HCT116 (cell line): Measurements from ENCODE around the gene PTCD1. TPM values are rescaled to one million over a fixed set of nuclear protein-coding genes. Genes with fewer than 3 reads are reported as not detected.
A peak's percentile ranks its signal among the peaks of the same experiment; 100 is the strongest.

Experiments used
- ATAC-seq: fragments of 200-7000 bp; cut with Tn5 transposase; 2 replicates; pipeline ENCODE4 v1.9.1; 2020; ENCODE audit warnings: mild to moderate bottlenecking, moderate library complexity
- BruUV-seq: library from RNA; stranded (reverse); fragments of 400-500 nt; replicated peaks from 2 replicates; lab custom pipeline; 2021; lab: Mats Ljungman, UMichigan
- CTCF ChIA-PET: fragments of 300-600 bp; sonication (Branson Sonifier 250); formaldehyde crosslinking; loops from one replicate; lab custom pipeline; 2021; ENCODE audit warnings: antibody characterized with exemption; lab: Charles Lee
- POLR2A ChIA-PET: fragments of 300-600, 350-600 bp; sonication (Branson Sonifier 250); formaldehyde crosslinking; loops from one replicate; lab custom pipeline; 2021; ENCODE audit warnings: antibody characterized with exemption; lab: Charles Lee
- RAD21 ChIA-PET, 2 experiments: fragments of 300-600 bp; sonication (Branson Sonifier 250); formaldehyde crosslinking; loops; one replicate each; lab custom pipeline; 2023; ENCODE audit warnings: low total read pairs in 2 of 2; ENCODE audit not compliant: uncharacterized antibody in 2 of 2, unreplicated experiment in 2 of 2, low non-redundant PET in 1 of 2; lab: Charles Lee
- DNase-seq: peaks from one replicate; pipeline ENCODE4 v3.0.0-alpha.2; 2010; ENCODE audit warnings: low read depth, low spot score
- H2AFZ ChIP-seq: fragments of 200-600 bp; shearing (Covaris generic), sonication (generic); 2 replicates; pipeline ENCODE4 v1.6.1; 2017; ENCODE audit warnings: low read depth, mixed run types, mixed read lengths, antibody characterized with exemption, low read length; ENCODE audit not compliant: poor library complexity, severe bottlenecking
- H3K27ac ChIP-seq: 2 replicates; pipeline ENCODE4 v1.5.1; 2012; ENCODE audit warnings: low read depth, low read length
- H3K27me3 ChIP-seq: fragments of 200-600 bp; sonication (generic); 2 replicates; pipeline ENCODE4 v1.6.1; 2016; ENCODE audit warnings: mixed run types, low read length, mixed read lengths; ENCODE audit not compliant: insufficient read depth
- H3K36me3 ChIP-seq, 2 experiments: fragments of 200-500 bp in 1 of 2; fragments of 200-600 bp in 1 of 2; sonication (Bioruptor generic) in 1 of 2; sonication (generic) in 1 of 2; 2 replicates each; pipeline versions ENCODE4 v1.5.1 to v1.6.1; 2014 to 2016; ENCODE audit warnings: low read length in 2 of 2, inconsistent platforms in 1 of 2, mixed read lengths in 1 of 2, mixed run types in 1 of 2; ENCODE audit not compliant: insufficient read depth in 2 of 2, control insufficient read depth in 1 of 2
- H3K4me1 ChIP-seq, 2 experiments: fragments of 200-600 bp in 1 of 2; sonication (generic) in 1 of 2; 2 replicates each; pipeline versions ENCODE4 v1.5.1 to v1.6.1; 2012 to 2017; ENCODE audit warnings: low read length in 2 of 2, inconsistent platforms in 1 of 2, mild to moderate bottlenecking in 1 of 2, mixed read lengths in 1 of 2, mixed run types in 1 of 2, moderate library complexity in 1 of 2; ENCODE audit not compliant: insufficient read depth in 2 of 2, control insufficient read depth in 1 of 2
- H3K4me2 ChIP-seq: fragments of 200-600 bp; sonication (generic); 2 replicates; pipeline ENCODE4 v1.6.1; 2017; ENCODE audit warnings: mixed run types, low read length, mixed read lengths
- H3K4me3 ChIP-seq, 2 experiments: fragments of 200-600 bp in 1 of 2; sonication (generic) in 1 of 2; replicated peaks in 1 of 2; 2 replicates each; pipeline ENCODE4 v1.5.1; 2011 to 2016; ENCODE audit warnings: low read length in 2 of 2, control low read depth in 1 of 2, low read depth in 1 of 2, mild to moderate bottlenecking in 1 of 2, mixed read lengths in 1 of 2, mixed run types in 1 of 2
- H3K79me2 ChIP-seq: fragments of 200-600 bp; sonication (generic); 2 replicates; pipeline ENCODE4 v1.6.1; 2017; ENCODE audit warnings: mild to moderate bottlenecking, mixed run types, low read length, moderate library complexity, mixed read lengths; ENCODE audit not compliant: insufficient read depth
- H3K9ac ChIP-seq: fragments of 200-600 bp; sonication (generic); 2 replicates; pipeline ENCODE4 v1.6.1; 2016; ENCODE audit warnings: low read length, mixed read lengths
- H3K9me2 ChIP-seq: fragments of 200-600 bp; sonication (generic), shearing (Covaris generic); 2 replicates; pipeline ENCODE4 v1.6.1; 2017; ENCODE audit warnings: mixed run types, mild to moderate bottlenecking, moderate library complexity; ENCODE audit not compliant: insufficient read depth
- H3K9me3 ChIP-seq, 2 experiments: fragments of 200-500 bp in 1 of 2; fragments of 200-600 bp in 1 of 2; sonication (Bioruptor generic) in 1 of 2; sonication (generic) in 1 of 2; 2 replicates each; pipeline ENCODE4 v1.6.1; 2014 to 2017; ENCODE audit warnings: low read length in 2 of 2, mixed read lengths in 2 of 2, inconsistent platforms in 1 of 2, low read depth in 1 of 2, mild to moderate bottlenecking in 1 of 2, mixed run types in 1 of 2, moderate library complexity in 1 of 2; ENCODE audit not compliant: control insufficient read depth in 1 of 2, insufficient read depth in 1 of 2
- H4K20me1 ChIP-seq: fragments of 200-600 bp; sonication (generic), shearing (Covaris generic); 2 replicates; pipeline ENCODE4 v1.6.1; 2017; ENCODE audit warnings: mixed run types, mild to moderate bottlenecking, moderate library complexity; ENCODE audit not compliant: insufficient read depth
- CBX3 ChIP-seq: IDR thresholded peaks from 2 replicates; pipeline ENCODE4 v1.6.1; 2012; ENCODE audit warnings: low read depth
- EGR1 ChIP-seq: IDR thresholded peaks from 2 replicates; pipeline ENCODE4 v1.6.1; 2012; ENCODE audit warnings: low read depth
- EZH2 ChIP-seq: fragments of 200-600 bp; sonication (generic); IDR thresholded peaks from 2 replicates; pipeline ENCODE4 v1.6.1; 2017; ENCODE audit warnings: antibody characterized with exemption, mixed run types
- FOSL1 ChIP-seq: IDR thresholded peaks from 2 replicates; pipeline ENCODE4 v1.6.1; 2012; ENCODE audit warnings: low read depth
- POLR2A ChIP-seq: IDR thresholded peaks from 2 replicates; pipeline ENCODE4 v1.7.0; 2011; ENCODE audit warnings: borderline replicate concordance; ENCODE audit not compliant: insufficient read depth, insufficient read length; ENCODE audit errors: extremely low read depth
- RAD21 ChIP-seq: IDR thresholded peaks from 2 replicates; pipeline ENCODE4 v1.6.1; 2012; ENCODE audit warnings: low read depth, mild to moderate bottlenecking
- SIN3A ChIP-seq: IDR thresholded peaks from 2 replicates; pipeline ENCODE4 v1.6.1; 2012; ENCODE audit warnings: low read depth
- SP1 ChIP-seq: IDR thresholded peaks from 2 replicates; pipeline ENCODE4 v1.6.1; 2012; ENCODE audit warnings: low read depth
- SRF ChIP-seq: IDR thresholded peaks from 2 replicates; pipeline ENCODE4 v1.6.1; 2012; ENCODE audit warnings: low read depth
- TCF7L2 ChIP-seq: IDR thresholded peaks from 2 replicates; pipeline ENCODE4 v1.7.0; 2011; ENCODE audit warnings: borderline replicate concordance, inconsistent platforms; ENCODE audit not compliant: insufficient read depth, insufficient read length; ENCODE audit errors: extremely low read depth
- YY1 ChIP-seq: IDR thresholded peaks from 2 replicates; pipeline ENCODE4 v1.6.1; 2011; ENCODE audit warnings: low read length, low read depth, moderate library complexity, mild to moderate bottlenecking; ENCODE audit not compliant: insufficient replicate concordance; ENCODE audit errors: extremely low read depth
- ZBTB33 ChIP-seq: IDR thresholded peaks from 2 replicates; pipeline ENCODE4 v1.6.1; 2011; ENCODE audit warnings: mild to moderate bottlenecking, low read length, moderate library complexity; ENCODE audit not compliant: insufficient replicate concordance; ENCODE audit errors: extremely low read depth
- ZNF274 ChIP-seq: fragments of 200-500 bp; sonication (Bioruptor generic); IDR thresholded peaks from 2 replicates; pipeline ENCODE4 v1.6.1; 2014; ENCODE audit warnings: mild to moderate bottlenecking, low read depth, low read length, inconsistent platforms
- intact Hi-C: fragments of 100-400 bp; cut with micrococcal nuclease; formaldehyde crosslinking; loops from 2 replicates; pipeline ENCODE4 v1.10.0; 2022
- total RNA-seq: library from RNA; stranded (reverse); gene quantifications from one replicate; pipeline ENCODE4 v1.2.1, GENCODE V29; 2021; ENCODE audit not compliant: unreplicated experiment
- TF ChIP-seq, protein P1 (sequence below): IDR thresholded peaks from 2 replicates; pipeline ENCODE4 v1.6.1; 2012
- TF ChIP-seq, protein P2 (sequence below): IDR thresholded peaks from 2 replicates; pipeline ENCODE4 v1.6.1; 2012; ENCODE audit warnings: low read depth
- TF ChIP-seq, protein P3 (sequence below), 3 experiments: fragments of 200-600 bp in 1 of 3; sonication (generic) in 1 of 3; IDR thresholded peaks in 2 of 3; conservative IDR thresholded peaks in 1 of 3; 2 replicates each; pipeline ENCODE4 v1.5.1; 2012 to 2017; ENCODE audit warnings: low read depth in 2 of 3, low read length in 2 of 3, antibody characterized with exemption in 1 of 3, borderline replicate concordance in 1 of 3, control low read depth in 1 of 3, mild to moderate bottlenecking in 1 of 3, mixed read lengths in 1 of 3, mixed run types in 1 of 3, moderate library complexity in 1 of 3; ENCODE audit not compliant: insufficient read depth in 1 of 3
- TF ChIP-seq, protein P4 (sequence below): IDR thresholded peaks from 2 replicates; pipeline ENCODE4 v1.6.1; 2012

Gene PTCD1
- total RNA-seq, 1 experiment from 2014 or later, result 9.2 TPM

DNA sequence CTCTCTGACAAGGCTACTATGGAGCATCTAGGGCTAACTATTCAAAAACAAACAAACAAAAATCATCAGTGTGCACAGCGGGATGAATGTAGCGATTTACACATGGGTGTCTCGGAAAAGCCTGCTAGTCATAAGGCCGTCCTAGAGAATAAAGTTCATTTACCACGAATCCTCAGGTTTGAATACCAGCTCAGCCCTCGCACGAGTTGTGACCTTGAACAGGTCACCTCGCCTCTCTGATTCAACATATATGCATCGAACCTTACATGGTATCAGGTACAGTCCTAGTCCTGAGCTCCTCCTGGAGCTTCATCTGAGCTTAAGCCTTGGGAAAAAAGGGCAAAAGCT lies 26.8 kb upstream of the PTCD1 start:
- Histone ChIP-seq H3K36me3 (peaks cover 6 to 15% of the 10 kb centered on the region in 2 experiments; a peak in 2 of 4 replicates), H3K9me2 (no peaks in the 10 kb centered on the region), H3K9ac (peak overlapping the region; percentile 99), H4K20me1 (no peaks in the 10 kb centered on the region; the same call in 1 of the 2 replicates), H3K4me2 (peak overlapping the region; percentile 78)
- intact Hi-C loops, result no loop called here
- RAD21 ChIA-PET, result no interaction called here
- no peak for DNase-seq
- CTCF ChIA-PET, result no interaction called here
- TF ChIP-seq, protein P1, sequence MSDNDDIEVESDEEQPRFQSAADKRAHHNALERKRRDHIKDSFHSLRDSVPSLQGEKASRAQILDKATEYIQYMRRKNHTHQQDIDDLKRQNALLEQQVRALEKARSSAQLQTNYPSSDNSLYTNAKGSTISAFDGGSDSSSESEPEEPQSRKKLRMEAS, result no peak
- no peak for TF ChIP-seq TCF7L2
- no peak for TF ChIP-seq SP1
- TF ChIP-seq SIN3A, result no peak
- TF ChIP-seq CBX3, result no peak
- TF ChIP-seq EZH2, result no peak
- TF ChIP-seq FOSL1, result no peak
- TF ChIP-seq, protein P2, sequence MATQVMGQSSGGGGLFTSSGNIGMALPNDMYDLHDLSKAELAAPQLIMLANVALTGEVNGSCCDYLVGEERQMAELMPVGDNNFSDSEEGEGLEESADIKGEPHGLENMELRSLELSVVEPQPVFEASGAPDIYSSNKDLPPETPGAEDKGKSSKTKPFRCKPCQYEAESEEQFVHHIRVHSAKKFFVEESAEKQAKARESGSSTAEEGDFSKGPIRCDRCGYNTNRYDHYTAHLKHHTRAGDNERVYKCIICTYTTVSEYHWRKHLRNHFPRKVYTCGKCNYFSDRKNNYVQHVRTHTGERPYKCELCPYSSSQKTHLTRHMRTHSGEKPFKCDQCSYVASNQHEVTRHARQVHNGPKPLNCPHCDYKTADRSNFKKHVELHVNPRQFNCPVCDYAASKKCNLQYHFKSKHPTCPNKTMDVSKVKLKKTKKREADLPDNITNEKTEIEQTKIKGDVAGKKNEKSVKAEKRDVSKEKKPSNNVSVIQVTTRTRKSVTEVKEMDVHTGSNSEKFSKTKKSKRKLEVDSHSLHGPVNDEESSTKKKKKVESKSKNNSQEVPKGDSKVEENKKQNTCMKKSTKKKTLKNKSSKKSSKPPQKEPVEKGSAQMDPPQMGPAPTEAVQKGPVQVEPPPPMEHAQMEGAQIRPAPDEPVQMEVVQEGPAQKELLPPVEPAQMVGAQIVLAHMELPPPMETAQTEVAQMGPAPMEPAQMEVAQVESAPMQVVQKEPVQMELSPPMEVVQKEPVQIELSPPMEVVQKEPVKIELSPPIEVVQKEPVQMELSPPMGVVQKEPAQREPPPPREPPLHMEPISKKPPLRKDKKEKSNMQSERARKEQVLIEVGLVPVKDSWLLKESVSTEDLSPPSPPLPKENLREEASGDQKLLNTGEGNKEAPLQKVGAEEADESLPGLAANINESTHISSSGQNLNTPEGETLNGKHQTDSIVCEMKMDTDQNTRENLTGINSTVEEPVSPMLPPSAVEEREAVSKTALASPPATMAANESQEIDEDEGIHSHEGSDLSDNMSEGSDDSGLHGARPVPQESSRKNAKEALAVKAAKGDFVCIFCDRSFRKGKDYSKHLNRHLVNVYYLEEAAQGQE, result no peak
- TF ChIP-seq ZNF274, result no peak
- TF ChIP-seq YY1, result no peak
- no peak for TF ChIP-seq SRF
- no peak for TF ChIP-seq EGR1
- no peak for TF ChIP-seq ZBTB33
- TF ChIP-seq, protein P3, sequence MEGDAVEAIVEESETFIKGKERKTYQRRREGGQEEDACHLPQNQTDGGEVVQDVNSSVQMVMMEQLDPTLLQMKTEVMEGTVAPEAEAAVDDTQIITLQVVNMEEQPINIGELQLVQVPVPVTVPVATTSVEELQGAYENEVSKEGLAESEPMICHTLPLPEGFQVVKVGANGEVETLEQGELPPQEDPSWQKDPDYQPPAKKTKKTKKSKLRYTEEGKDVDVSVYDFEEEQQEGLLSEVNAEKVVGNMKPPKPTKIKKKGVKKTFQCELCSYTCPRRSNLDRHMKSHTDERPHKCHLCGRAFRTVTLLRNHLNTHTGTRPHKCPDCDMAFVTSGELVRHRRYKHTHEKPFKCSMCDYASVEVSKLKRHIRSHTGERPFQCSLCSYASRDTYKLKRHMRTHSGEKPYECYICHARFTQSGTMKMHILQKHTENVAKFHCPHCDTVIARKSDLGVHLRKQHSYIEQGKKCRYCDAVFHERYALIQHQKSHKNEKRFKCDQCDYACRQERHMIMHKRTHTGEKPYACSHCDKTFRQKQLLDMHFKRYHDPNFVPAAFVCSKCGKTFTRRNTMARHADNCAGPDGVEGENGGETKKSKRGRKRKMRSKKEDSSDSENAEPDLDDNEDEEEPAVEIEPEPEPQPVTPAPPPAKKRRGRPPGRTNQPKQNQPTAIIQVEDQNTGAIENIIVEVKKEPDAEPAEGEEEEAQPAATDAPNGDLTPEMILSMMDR (IDR thresholded peaks at IDR 0.05 in 2 of 3, conservative IDR thresholded peaks at IDR 0.05 in 1 of 3; ENCODE audit: borderline replicate concordance in 1 of 3, insufficient read depth in 1 of 3, low read depth in 2 of 3, low read length in 2 of 3), result no peak
- TF ChIP-seq, protein P4, sequence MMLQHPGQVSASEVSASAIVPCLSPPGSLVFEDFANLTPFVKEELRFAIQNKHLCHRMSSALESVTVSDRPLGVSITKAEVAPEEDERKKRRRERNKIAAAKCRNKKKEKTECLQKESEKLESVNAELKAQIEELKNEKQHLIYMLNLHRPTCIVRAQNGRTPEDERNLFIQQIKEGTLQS, result no peak
- TF ChIP-seq RAD21, result no peak
- no peak for TF ChIP-seq POLR2A
- TF ChIP-seq, all 23 proteins: peak for 0
- no peak overlapping the region for H2AFZ ChIP-seq
- ATAC-seq, result peak; percentile 10
- no peaks in the 10 kb centered on the region for H3K9me3 ChIP-seq
- TSS peak; percentile 65 for BruUV-seq
- H3K4me3 ChIP-seq, result peak overlapping the region; percentile 88 to 100
- peaks cover 3 to 15% of the 10 kb centered on the region in 2 experiments; a peak in 3 of 4 replicates for H3K4me1 ChIP-seq
- H3K27ac ChIP-seq, result peak overlapping the region; percentile 78
- no peaks in the 10 kb centered on the region for H3K27me3 ChIP-seq
- POLR2A ChIA-PET, result no interaction called here
- peaks cover 62% of the 10 kb centered on the region for H3K79me2 ChIP-seq
